ENCODE data around the gene DERA. TPM values are rescaled to one million over a fixed set of nuclear protein-coding genes. Genes with fewer than 3 reads are reported as not detected.
"Not testable (repeated sequence)": the region's sequence is repeated elsewhere in the genome, so short reads cannot be mapped to it uniquely, and the experiment has no call there.

The DERA gene
- total RNA-seq (2014; rRNA removed; shearing (Covaris generic)), result 32.9 and 34.7 TPM in 2 replicates

DNA sequence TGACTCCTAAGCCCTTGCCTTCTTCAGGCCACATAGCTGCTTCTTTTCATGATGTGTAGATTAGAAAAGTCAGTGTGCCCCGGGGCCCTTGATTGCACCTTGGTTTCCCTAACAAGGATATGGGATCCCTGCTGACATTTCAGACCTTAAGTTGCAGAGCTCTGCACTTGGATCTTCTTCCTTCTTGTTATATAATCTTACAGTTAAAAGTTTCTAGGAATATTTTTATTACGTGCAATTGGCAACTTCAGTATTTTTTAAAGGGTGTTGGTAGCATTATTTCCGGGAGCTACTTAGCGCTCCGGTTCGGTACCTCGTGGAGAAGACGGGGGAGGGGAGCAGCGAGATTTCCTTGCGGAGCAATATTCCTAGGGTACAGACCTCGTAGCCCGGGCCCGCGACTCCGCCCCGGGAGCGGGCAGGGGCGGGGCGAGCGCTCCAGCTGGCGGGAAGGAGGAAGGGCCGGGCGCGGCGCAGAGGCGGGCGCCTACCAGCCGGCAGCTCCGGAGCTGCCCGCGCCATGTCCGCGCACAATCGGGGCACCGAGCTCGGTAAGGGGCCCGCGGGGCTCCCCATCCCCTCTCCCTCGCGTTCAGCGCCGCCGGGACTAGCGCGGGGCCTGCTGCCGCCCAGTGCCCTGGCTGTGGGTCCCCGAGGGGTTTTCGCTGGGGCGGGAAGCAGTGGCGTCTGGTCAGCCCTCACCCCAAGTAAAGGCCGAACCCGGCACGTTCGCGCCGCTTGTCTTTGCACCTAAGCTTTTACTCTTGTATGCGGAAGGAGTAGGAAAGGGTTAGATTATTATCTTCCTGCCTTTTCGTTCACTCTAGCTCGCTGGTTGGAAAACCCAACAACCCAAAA is at the start of gene DERA:
Gene DERA, plus strand, starts transcription at position 469 of the 858 bp plus-strand sequence. Its CDS starts 52 bp downstream, at position 521.
- peak; percentile 89 for DNase-seq
- no peaks in the 10 kb centered on the region; the same call in 1 of the 2 replicates for H3K36me3 ChIP-seq (replicated peaks; ENCODE audit: control insufficient read depth, insufficient read depth, low read length)

DNA sequence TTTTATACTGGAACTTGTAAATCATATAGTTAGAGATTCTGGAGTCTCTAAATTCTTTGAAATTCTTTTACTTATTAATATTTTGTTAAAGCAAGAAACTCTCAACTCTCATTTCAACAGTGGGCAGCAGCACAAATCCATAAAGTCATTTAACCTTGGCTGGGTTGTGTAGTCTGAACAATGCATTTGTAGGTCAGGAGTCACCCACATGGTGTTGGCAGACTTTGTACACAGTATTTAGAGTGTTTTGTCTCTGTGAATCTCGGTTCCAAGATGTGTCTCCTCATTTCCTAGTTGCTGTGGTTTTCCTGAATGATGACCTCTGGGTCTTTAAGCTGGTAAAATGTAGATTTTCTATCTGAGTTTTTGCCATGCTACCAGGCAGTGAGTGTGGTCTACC is 49.7 kb upstream of the DERA start:
- DNase-seq, result no peak
- H3K27me3 ChIP-seq (ENCODE audit: control insufficient read depth, insufficient read depth, low read length), result no peaks in the 10 kb centered on the region
- no peaks in the 10 kb centered on the region for H3K36me3 ChIP-seq (replicated peaks; ENCODE audit: control insufficient read depth, insufficient read depth, low read length)
- H3K4me3 ChIP-seq (ENCODE audit: insufficient read depth, low read depth, low read length), result no peak overlapping the region

More for the DNA sequence above, at the start of gene DERA:
- peak within 1 kb of the TSS; percentile 81 for H3K4me3 ChIP-seq (ENCODE audit: insufficient read depth, low read depth, low read length)
- no peaks in the 10 kb centered on the region; the same call in 1 of the 2 replicates for H3K27me3 ChIP-seq (ENCODE audit: control insufficient read depth, insufficient read depth, low read length)

DNA sequence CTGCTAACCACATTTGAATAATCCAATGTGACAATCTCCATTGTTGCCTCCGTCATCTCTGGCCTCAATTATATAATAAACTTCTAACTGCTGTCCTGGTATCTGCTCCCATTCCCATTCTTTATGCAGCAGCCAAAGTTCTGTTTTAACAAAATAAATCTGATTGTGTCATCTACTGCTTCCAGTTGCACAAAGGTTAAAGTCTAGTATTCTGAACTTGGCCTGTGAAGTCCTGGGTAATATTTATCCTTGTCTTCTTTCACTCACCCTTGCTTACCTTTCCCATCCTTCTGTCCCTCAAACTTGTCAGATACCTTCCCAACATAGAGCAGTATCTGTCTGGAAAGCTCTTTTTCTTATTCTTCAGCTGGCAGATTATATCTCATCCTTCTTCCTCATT is 48.3 kb upstream of the DERA start:
- Histone ChIP-seq H3K36me3 (replicated peaks; ENCODE audit: control insufficient read depth, insufficient read depth, low read length) (no peaks in the 10 kb centered on the region), H3K27me3 (ENCODE audit: control insufficient read depth, insufficient read depth, low read length) (no peaks in the 10 kb centered on the region), H3K4me3 (ENCODE audit: insufficient read depth, low read depth, low read length) (no peak overlapping the region)
- DNase-seq, result no peak

DNA sequence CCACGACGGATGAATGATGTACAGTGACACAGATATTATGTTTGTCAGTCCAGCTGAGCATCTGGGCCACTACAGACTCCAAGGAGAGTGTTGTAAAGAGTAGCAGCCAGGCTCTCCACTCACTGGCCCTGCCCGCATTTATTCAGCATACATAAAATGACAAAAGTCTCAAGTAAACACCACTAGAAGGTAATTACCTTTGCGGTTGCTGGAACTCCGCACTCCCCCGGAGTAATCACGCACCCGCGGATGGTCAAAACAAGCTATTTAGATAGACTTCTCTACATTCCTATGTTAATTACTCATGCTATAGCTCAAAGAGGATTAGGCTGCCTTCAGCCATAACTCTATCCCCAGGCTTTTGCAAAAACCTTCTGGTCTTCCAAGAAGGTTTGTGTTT is 47.8 kb upstream of the DERA start:
- H3K36me3 ChIP-seq (replicated peaks; ENCODE audit: control insufficient read depth, insufficient read depth, low read length), result no peaks in the 10 kb centered on the region
- no peak overlapping the region for H3K4me3 ChIP-seq (ENCODE audit: insufficient read depth, low read depth, low read length)
- H3K27me3 ChIP-seq (ENCODE audit: control insufficient read depth, insufficient read depth, low read length), result no peaks in the 10 kb centered on the region
- no peak for DNase-seq

DNA sequence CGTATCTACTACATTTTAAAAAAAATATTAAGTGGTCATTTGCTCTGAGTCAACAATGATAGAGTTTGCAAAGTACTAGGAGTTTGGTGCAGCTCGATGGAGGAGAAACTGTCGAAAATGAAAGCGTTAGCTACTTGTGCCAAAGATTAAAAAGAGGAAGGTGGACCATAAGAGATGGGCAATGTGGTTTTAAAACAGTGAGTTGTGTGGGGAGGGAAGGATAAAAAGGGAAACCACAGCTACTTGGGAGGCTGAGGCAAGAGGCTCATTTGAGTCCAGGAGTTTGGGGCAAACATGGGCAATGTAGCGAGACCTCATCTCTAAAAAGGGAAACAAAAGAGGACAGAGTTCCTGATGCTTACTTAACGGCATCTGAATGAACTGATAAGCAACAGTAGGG is 47.1 kb upstream of the DERA start:
- no peak for DNase-seq
- Histone ChIP-seq H3K4me3 (ENCODE audit: insufficient read depth, low read depth, low read length) (no peak overlapping the region), H3K27me3 (ENCODE audit: control insufficient read depth, insufficient read depth, low read length) (no peaks in the 10 kb centered on the region), H3K36me3 (replicated peaks; ENCODE audit: control insufficient read depth, insufficient read depth, low read length) (no peaks in the 10 kb centered on the region)

DNA sequence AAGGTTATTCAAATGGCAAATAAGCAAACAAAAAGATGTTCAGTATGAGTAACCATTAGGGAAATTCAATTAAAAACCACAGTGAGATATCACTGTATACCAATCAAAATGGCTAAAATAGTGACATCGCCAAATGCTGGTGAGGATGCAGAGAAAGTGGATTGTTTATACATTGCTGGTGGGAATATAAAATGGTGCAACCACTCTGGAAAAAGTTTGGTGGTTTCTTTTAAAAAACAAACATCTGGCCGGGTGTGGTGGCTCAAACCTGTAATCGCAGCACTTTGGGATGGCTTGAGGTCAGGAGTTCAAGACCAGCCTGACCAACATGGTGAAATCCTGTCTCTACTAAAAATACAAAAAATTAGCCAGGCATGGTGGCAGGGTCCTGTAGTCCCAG is 42.9 kb upstream of the DERA start:
- Histone ChIP-seq H3K4me3 (ENCODE audit: insufficient read depth, low read depth, low read length) (no peak overlapping the region), H3K36me3 (replicated peaks; ENCODE audit: control insufficient read depth, insufficient read depth, low read length) (no peaks in the 10 kb centered on the region), H3K27me3 (ENCODE audit: control insufficient read depth, insufficient read depth, low read length) (no peaks in the 10 kb centered on the region)
- no peak for DNase-seq

DNA sequence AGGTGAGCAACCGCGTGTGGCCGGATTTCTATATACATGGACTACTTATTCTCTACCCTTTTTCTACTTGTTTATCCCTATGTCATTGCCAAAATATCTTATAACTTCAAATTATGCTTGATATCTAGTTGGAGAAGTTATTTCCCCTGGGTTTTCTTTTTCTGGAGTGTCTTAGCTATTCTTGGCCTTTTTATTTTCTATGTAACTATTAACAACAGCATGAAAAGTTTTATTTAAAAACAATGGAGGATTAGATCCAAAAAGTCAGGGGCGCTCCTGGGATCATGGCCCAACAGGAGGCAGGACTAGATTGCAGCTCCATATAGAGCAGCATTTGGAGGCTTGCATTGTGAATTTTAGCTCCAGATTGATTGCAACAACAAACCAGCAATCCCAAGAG is 37.6 kb upstream of the DERA start:
- DNase-seq, result no peak
- Histone ChIP-seq H3K36me3 (replicated peaks; ENCODE audit: control insufficient read depth, insufficient read depth, low read length) (no peaks in the 10 kb centered on the region), H3K4me3 (ENCODE audit: insufficient read depth, low read depth, low read length) (no peak overlapping the region), H3K27me3 (ENCODE audit: control insufficient read depth, insufficient read depth, low read length) (no peaks in the 10 kb centered on the region)

DNA sequence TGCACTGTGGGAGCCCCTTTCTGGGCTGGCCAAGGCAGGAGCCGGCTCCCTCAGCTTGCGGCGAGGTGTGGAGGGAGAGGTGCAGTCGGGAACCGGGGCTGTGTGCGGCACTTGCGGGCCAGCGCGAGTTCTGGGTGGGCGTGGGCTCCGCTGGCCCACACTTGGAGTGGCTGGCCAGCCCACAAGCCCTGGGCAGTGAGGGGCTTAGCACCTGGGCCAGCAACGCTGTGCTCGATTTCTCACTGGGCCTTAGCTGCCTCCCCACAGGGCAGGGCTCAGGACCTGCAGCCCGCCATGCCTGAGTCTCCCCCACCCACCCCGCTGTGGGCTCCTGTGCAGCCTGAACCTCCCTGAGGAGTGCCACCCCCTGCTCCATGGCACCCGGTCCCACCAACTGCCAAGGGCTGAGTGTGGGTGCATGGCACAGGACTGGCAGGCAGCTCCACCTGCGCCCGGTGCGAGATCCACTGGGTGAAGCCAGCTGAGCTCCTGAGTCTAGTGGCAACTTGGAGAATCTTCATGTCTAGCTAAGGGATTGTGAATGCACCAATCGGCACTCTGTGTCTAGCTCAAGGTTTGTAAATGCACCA is 36.5 kb upstream of the DERA start:
- not testable (repeated sequence) for H3K27me3 ChIP-seq (ENCODE audit: control insufficient read depth, insufficient read depth, low read length); DNase-seq; H3K4me3 ChIP-seq (ENCODE audit: insufficient read depth, low read depth, low read length); H3K36me3 ChIP-seq (replicated peaks; ENCODE audit: control insufficient read depth, insufficient read depth, low read length)

DNA sequence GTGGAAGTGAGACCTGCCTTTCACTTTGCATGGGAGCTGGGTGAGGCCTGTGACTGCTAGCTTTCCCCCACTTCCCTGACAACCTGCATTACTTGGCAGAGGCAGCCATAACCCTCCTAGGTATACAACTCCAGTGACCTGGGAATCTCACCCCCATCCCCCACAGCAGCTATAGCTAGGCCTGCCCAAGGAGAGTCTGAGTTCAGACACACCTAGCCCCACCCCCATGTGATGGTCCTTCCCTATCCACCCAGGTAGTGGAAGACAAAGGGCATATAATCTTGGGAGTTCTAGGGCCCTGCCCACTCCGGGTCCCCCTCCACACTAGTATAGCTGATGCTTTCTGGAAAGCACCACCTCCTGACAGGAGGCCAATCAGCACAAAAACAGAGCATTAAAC is 35.3 kb upstream of the DERA start:
- DNase-seq, result no peak
- H3K36me3 ChIP-seq (replicated peaks; ENCODE audit: control insufficient read depth, insufficient read depth, low read length), result no peaks in the 10 kb centered on the region
- no peak overlapping the region for H3K4me3 ChIP-seq (ENCODE audit: insufficient read depth, low read depth, low read length)
- H3K27me3 ChIP-seq (ENCODE audit: control insufficient read depth, insufficient read depth, low read length), result no peaks in the 10 kb centered on the region

DNA sequence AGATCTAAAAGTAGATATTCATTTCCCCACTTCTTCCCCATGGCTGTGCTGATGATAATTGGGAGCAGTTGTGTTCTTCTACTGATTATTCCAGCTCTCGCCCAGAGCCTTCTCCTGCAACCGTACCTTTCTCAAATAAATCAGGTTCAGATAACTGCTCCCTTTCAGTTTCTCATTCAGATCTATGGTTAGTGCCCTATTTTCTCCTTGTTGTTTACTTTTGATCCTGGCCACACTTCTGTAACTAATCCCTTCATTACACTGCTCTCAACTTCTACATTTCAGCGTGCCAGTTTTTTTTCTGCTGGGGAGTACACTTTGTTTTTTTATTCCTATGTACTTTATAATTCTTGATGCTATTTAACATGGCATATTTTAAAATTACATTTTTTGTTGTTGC is 31.7 kb upstream of the DERA start:
- no peaks in the 10 kb centered on the region for H3K36me3 ChIP-seq (replicated peaks; ENCODE audit: control insufficient read depth, insufficient read depth, low read length)
- DNase-seq, result no peak
- H3K4me3 ChIP-seq (ENCODE audit: insufficient read depth, low read depth, low read length), result no peak overlapping the region
- no peaks in the 10 kb centered on the region for H3K27me3 ChIP-seq (ENCODE audit: control insufficient read depth, insufficient read depth, low read length)

DNA sequence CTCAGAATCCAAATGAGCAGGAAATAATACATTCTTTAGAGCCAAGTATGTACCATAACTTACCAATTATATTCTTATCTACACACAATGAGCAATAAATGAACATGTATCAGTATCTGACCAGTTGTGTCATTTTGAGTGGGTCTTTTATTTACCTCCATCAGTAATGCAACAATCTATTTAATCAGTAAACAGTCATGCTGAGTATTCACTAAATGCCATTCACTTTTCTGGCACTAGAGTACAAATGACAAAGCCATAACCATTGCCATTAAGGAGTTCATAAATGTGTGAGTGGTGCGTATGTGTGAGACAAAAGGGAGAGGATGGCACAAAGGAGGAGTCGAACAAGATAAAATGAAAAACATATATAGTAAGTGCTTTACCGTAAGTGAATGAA is 30.4 kb upstream of the DERA start:
- H3K27me3 ChIP-seq (ENCODE audit: control insufficient read depth, insufficient read depth, low read length), result no peaks in the 10 kb centered on the region
- H3K4me3 ChIP-seq (ENCODE audit: insufficient read depth, low read depth, low read length), result no peak overlapping the region
- no peaks in the 10 kb centered on the region; the same call in 1 of the 2 replicates for H3K36me3 ChIP-seq (replicated peaks; ENCODE audit: control insufficient read depth, insufficient read depth, low read length)
- no peak for DNase-seq

DNA sequence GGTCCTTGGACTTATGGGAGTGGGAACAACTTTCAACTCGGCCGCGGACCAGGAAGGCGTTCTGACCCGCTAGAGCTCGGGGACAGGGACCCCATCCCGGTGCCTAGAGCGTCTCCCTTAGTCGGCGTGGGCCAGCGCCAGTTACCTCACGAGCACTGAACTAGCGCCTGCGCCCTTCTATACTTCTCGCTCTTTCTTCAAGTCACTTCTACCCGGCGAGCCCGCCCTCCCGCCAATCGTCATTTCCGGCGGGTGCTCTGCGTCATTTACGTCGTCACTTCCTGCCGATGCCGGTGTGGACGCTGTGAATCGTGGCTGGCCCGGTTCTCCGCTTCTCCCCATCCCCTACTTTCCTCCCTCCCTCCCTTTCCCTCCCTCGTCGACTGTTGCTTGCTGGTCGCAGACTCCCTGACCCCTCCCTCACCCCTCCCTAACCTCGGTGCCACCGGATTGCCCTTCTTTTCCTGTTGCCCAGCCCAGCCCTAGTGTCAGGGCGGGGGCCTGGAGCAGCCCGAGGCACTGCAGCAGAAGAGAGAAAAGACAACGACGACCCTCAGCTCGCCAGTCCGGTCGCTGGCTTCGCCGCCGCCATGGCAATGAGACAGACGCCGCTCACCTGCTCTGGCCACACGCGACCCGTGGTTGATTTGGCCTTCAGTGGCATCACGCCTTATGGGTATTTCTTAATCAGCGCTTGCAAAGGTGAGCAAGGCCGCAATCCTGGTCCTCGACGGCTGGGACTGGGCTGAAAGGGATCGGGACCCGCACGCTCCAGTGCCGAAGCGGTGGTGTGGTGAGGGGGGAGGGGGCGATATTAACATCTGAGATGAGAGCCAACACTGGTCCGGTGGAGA is 28.8 kb upstream of the DERA start, which contains the start of gene STRAP:
Gene STRAP, plus strand, starts transcription at position 270 of the 854 bp plus-strand sequence. Its CDS starts 321 bp downstream, at position 591.
- no peaks in the 10 kb centered on the region for H3K27me3 ChIP-seq (ENCODE audit: control insufficient read depth, insufficient read depth, low read length)
- H3K4me3 ChIP-seq (ENCODE audit: insufficient read depth, low read depth, low read length), result peak within 1 kb of the TSS; percentile 90
- peak; percentile 84 for DNase-seq
- H3K36me3 ChIP-seq (replicated peaks; ENCODE audit: control insufficient read depth, insufficient read depth, low read length), result no peaks in the 10 kb centered on the region; the same call in 1 of the 2 replicates

DNA sequence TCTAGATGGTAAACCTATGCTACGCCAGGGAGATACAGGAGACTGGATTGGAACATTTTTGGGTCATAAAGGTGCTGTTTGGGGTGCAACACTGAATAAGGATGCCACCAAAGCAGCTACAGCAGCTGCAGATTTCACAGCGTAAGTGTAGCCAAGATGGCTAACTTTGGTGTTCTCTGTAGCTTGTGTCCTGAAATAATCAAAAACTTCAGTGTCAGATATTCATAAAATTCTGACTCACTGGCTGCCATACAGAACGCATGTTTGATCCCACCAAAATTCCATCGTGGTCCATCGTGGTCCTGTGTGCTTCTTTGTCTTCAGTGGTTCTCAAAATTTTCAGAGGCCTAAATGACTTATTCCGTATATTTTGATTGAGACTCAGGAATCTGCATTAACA is 27.6 kb upstream of the DERA start:
- Histone ChIP-seq H3K27me3 (ENCODE audit: control insufficient read depth, insufficient read depth, low read length) (no peaks in the 10 kb centered on the region), H3K4me3 (ENCODE audit: insufficient read depth, low read depth, low read length) (peak overlapping the region; percentile 90), H3K36me3 (replicated peaks; ENCODE audit: control insufficient read depth, insufficient read depth, low read length) (no peaks in the 10 kb centered on the region; the same call in 1 of the 2 replicates)
- no peak for DNase-seq

DNA sequence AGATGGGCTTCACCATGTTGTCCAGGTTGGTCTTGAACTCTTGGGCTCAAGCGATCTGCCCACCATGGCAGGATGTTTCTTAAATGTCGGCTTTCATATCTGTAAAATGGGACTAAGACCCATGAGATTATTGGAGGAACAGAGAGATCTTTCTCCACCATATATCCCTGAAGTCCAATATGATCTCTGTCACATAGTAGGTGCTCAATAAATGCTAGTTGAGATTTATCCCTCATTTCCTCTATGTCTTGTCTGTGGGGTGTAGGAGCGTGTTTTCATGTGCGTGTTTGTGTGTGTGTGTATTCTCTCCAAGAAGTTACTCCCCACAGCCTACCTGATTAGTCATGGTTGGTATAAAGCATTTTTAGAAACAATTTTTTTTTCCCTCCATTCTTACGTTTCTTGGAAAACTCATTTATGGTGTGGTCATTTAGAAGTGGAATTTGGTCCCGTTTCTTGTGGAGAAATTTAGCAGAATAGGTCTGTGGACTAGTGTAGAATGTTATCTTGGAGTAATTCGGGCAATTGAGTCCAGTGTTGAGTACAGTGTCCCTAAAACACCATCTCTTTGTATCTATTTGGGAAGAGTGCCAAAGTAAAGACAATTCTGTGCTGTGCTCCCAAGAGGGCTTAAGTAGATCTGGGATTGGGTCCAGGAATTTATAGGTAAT is 24.6 kb upstream of the DERA start:
- Histone ChIP-seq H3K4me3 (ENCODE audit: insufficient read depth, low read depth, low read length) (no peak overlapping the region), H3K36me3 (replicated peaks; ENCODE audit: control insufficient read depth, insufficient read depth, low read length) (peaks cover 4% of the 10 kb centered on the region), H3K27me3 (ENCODE audit: control insufficient read depth, insufficient read depth, low read length) (no peaks in the 10 kb centered on the region)
- no peak for DNase-seq

All from H7 (cell line).